ENCODE data around the gene TRIM28. TPM values are rescaled to one million over a fixed set of nuclear protein-coding genes. Genes with fewer than 3 reads are reported as not detected.

Gene TRIM28
- total and polyA plus RNA-seq, 9 of the 15 experiments (the other 6 are each of a cell fraction or from before 2014, with no cell fraction given): 12.1 to 797 (median 490) TPM

DNA sequence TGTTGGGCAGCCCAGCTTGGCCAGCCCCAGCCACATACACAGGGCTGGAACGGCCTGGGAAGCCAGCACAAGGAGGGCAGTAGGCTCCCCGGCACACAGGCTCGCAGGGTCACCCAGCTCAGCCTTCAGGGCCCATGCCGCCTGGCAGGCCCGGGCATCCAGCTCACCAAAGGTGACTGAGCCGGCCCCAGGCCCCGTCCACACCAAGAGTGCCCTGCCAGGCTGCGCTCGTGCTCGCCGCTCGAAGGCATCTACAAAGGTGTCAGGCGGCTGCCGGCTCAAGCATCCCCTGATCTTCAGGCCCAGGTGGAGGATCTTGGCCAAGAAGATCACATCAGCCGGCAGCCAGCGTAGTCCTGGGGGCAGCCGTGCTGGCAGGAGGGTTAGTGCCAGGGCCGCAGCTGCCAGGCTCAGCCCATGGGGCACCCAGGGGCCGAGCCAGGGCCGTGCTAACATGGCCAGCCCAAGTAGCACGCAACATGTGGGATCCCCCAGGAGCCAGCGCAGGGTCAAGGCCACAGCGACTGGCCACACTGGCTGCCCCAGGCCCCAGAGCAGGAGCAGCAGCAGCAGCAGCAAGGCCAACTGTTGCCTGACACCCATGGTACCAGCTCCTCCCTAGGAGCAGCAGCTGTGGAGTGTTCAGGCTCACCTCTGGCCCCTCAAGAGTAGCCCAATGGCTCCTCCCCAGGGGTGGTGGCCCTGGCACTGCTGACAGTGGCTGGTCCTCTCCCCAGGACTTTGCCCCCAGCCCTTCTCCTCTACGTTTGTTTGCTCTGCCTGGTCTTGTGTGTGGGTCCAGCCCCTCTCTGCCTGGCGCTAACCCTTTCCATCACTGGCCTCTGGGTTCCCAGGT lies 32.3 kb upstream of the TRIM28 start, which contains the start of gene SLC27A5:
TSS of gene SLC27A5 (minus strand) at position 640 of the 856 bp plus-strand sequence. CDS start at position 603, 37 bp downstream.
- in situ Hi-C loops (cut with MboI): no loop called here
- no peak for ATAC-seq

More for the DNA sequence above, 32.3 kb upstream of the TRIM28 start, which contains the start of gene SLC27A5:
- peaks cover 9 to 51% of the 10 kb centered on the region in 2 experiments; a peak in 4 of 5 replicates for H3K4me1 ChIP-seq (replicated peaks in 1 of 2; ENCODE audit: control insufficient read depth in 2 of 2, insufficient read depth in 2 of 2, low read length in 2 of 2)
- peak within 1 kb of the TSS in 1 of 2 experiments; percentile 75; a peak in 2 of 4 replicates for H3K9ac ChIP-seq (ENCODE audit: insufficient read depth in 1 of 2, low read depth in 2 of 2, low read length in 2 of 2)
- POLR2A ChIA-PET: interaction anchor here (0.7 to 2.7 kb wide), 2 partner anchors 8 to 132 kb away, joined by 3 to 10 read pairs; partner anchors contain the start of gene ZBTB45
- H4K20me1 ChIP-seq (replicated peaks; ENCODE audit: control insufficient read depth, insufficient read depth, low read length): no peaks in the 10 kb centered on the region
- H2AFZ ChIP-seq (ENCODE audit: low read depth, low read length): no peak within 1 kb of the TSS
- H3K36me3 ChIP-seq (ENCODE audit: control insufficient read depth, insufficient read depth, low read length): peaks cover 20% of the 10 kb centered on the region; the same call in 2 of the 3 replicates
- TF ChIP-seq, protein P1, sequence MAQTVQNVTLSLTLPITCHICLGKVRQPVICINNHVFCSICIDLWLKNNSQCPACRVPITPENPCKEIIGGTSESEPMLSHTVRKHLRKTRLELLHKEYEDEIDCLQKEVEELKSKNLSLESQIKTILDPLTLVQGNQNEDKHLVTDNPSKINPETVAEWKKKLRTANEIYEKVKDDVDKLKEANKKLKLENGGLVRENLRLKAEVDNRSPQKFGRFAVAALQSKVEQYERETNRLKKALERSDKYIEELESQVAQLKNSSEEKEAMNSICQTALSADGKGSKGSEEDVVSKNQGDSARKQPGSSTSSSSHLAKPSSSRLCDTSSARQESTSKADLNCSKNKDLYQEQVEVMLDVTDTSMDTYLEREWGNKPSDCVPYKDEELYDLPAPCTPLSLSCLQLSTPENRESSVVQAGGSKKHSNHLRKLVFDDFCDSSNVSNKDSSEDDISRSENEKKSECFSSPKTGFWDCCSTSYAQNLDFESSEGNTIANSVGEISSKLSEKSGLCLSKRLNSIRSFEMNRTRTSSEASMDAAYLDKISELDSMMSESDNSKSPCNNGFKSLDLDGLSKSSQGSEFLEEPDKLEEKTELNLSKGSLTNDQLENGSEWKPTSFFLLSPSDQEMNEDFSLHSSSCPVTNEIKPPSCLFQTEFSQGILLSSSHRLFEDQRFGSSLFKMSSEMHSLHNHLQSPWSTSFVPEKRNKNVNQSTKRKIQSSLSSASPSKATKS (CRISPR knock-in tag; IDR thresholded peaks at IDR 0.05): no peak
- peak; percentile 22 for TF ChIP-seq FIP1L1 (IDR thresholded peaks at IDR 0.05; ENCODE audit: low read depth, low read length, poor library complexity, severe bottlenecking)
- peak; percentile 72 for TF ChIP-seq POLR2G (IDR thresholded peaks at IDR 0.05; ENCODE audit: low read depth, low read length)
- peak; percentile 68; the same call in 1 of the 2 replicates for TF ChIP-seq RBM14 (IDR thresholded peaks at IDR 0.05; ENCODE audit: borderline replicate concordance, insufficient read depth, low read depth, low read length)
- H3K9me3 ChIP-seq (replicated peaks; ENCODE audit: control insufficient read depth, insufficient read depth, low read depth, low read length): peaks cover 2% of the 10 kb centered on the region; the same call in 1 of the 2 replicates
- H3K27me3 ChIP-seq (ENCODE audit: control insufficient read depth in 2 of 2, insufficient read depth in 2 of 2, low read length in 2 of 2): no peaks in the 10 kb centered on the region
- FAIRE-seq (no peak), DNase-seq (ENCODE audit: extremely low read depth in 1 of 4, low spot score in 3 of 4) (no peak)
- CTCF ChIA-PET (ENCODE audit: low intra/inter-chr PET ratio): no interaction called here
- H3K27ac ChIP-seq (ENCODE audit: extremely low read depth, low read depth, low read length): no peak within 1 kb of the TSS
- no peak within 1 kb of the TSS for H3K4me2 ChIP-seq (ENCODE audit: insufficient read depth, low read length)
- H3K4me3 ChIP-seq: no peak within 1 kb of the TSS
- H3K9me1 ChIP-seq (ENCODE audit: control insufficient read depth, insufficient read depth, low read length): peaks cover 9% of the 10 kb centered on the region
- intact Hi-C loops (cut with micrococcal nuclease): loop anchor here (5.0 kb wide), 1 partner anchor 329 kb away; the partner anchor contains the start of gene ZNF274
- BruUV-seq (replicated peaks): no TSS peak
- 94% methylated on average over 19 of the region's 25 CpGs for WGBS (ENCODE audit: insufficient coverage, low coverage, missing lambda C conversion rate)
- H3K79me2 ChIP-seq (ENCODE audit: control insufficient read depth, insufficient read depth, low read length): peaks cover 19% of the 10 kb centered on the region

Data from K562 (cell line).